ENCODE data around the gene CMPK1.
A peak's percentile ranks its signal among the peaks of the same experiment; 100 is the strongest.
"Not testable (repeated sequence)": the region's sequence is repeated elsewhere in the genome, so short reads cannot be mapped to it uniquely, and the experiment has no call there.

Gene CMPK1

GRCh38 chr1:47333578-47333921, at the start of gene CMPK1:
TSS of gene CMPK1 (plus strand) at chr1:47333790. CDS start at chr1:47333946, 156 bp downstream.
- peak; percentile 74 for DNase-seq (ENCODE audit: low read depth)

GRCh38 chr1:47288116-47288515, 45.5 kb upstream of the CMPK1 start:
- DNase-seq (ENCODE audit: low read depth): not testable (repeated sequence)

GRCh38 chr1:47294863-47295262, 38.7 kb upstream of the CMPK1 start:
- not testable (repeated sequence) for DNase-seq (ENCODE audit: low read depth)

GRCh38 chr1:47295579-47295978, 38.0 kb upstream of the CMPK1 start:
- no peak for DNase-seq (ENCODE audit: low read depth)

GRCh38 chr1:47298025-47298699, 35.4 kb upstream of the CMPK1 start:
- no peak for DNase-seq (ENCODE audit: low read depth)

GRCh38 chr1:47302472-47302871, 31.1 kb upstream of the CMPK1 start:
- no peak for DNase-seq (ENCODE audit: low read depth)

GRCh38 chr1:47309427-47309826, 24.2 kb upstream of the CMPK1 start:
- DNase-seq (ENCODE audit: low read depth): no peak

GRCh38 chr1:47313915-47314664, 19.5 kb upstream of the CMPK1 start, which contains the start of gene STIL:
TSS of gene STIL (minus strand) at chr1:47314147. CDS start at chr1:47310319, 3,828 bp downstream.
- DNase-seq (ENCODE audit: low read depth): peak; percentile 96

- no peak for DNase-seq (ENCODE audit: low read depth)
Measured at GRCh38 chr1:47317841-47318240, 15.7 kb upstream of the CMPK1 start.

GRCh38 chr1:47319968-47320367, 13.6 kb upstream of the CMPK1 start:
- not testable (repeated sequence) for DNase-seq (ENCODE audit: low read depth)

- no peak for DNase-seq (ENCODE audit: low read depth)
Measured at GRCh38 chr1:47323599-47324031, 10.0 kb upstream of the CMPK1 start.

- DNase-seq (ENCODE audit: low read depth): no peak
Measured at GRCh38 chr1:47324682-47325081, 8.9 kb upstream of the CMPK1 start.

GRCh38 chr1:47325528-47325927, 8.1 kb upstream of the CMPK1 start:
- DNase-seq (ENCODE audit: low read depth): no peak

GRCh38 chr1:47326271-47326670, 7.3 kb upstream of the CMPK1 start:
- DNase-seq (ENCODE audit: low read depth): no peak

GRCh38 chr1:47328992-47329391, 4.6 kb upstream of the CMPK1 start:
- no peak for DNase-seq (ENCODE audit: low read depth)

GRCh38 chr1:47330212-47330611, 3.4 kb upstream of the CMPK1 start:
- DNase-seq (ENCODE audit: low read depth): no peak

GRCh38 chr1:47331875-47332274, 1.7 kb upstream of the CMPK1 start:
- DNase-seq (ENCODE audit: low read depth): no peak

- DNase-seq (ENCODE audit: low read depth): no peak
Measured at GRCh38 chr1:47332779-47333577, 612 bp upstream of the CMPK1 start.

- peak; percentile 60 for DNase-seq (ENCODE audit: low read depth)
Measured at GRCh38 chr1:47333922-47334764, 553 bp downstream of the CMPK1 start.

- no peak for DNase-seq (ENCODE audit: low read depth)
Measured at GRCh38 chr1:47334765-47335435, 1.3 kb downstream of the CMPK1 start.

GRCh38 chr1:47337350-47337749, 3.8 kb downstream of the CMPK1 start:
- DNase-seq (ENCODE audit: low read depth): no peak

All from activated T-cell treated with anti-CD3 and anti-CD28 coated beads for 24 hours (primary cell).